GM18867 (cell line): ENCODE data around the gene NAA30.
A peak's percentile ranks its signal among the peaks of the same experiment; 100 is the strongest.
"Not testable (repeated sequence)": the region's sequence is repeated elsewhere in the genome, so short reads cannot be mapped to it uniquely, and the experiment has no call there.

Experiments
- ATAC-seq: cut with Tn5 transposase; IDR thresholded peaks from one replicate; pipeline ENCODE4 v1.9.1; 2021; ENCODE audit warnings: mild to moderate bottlenecking, moderate library complexity; ENCODE audit not compliant: unreplicated experiment

Gene NAA30

DNA sequence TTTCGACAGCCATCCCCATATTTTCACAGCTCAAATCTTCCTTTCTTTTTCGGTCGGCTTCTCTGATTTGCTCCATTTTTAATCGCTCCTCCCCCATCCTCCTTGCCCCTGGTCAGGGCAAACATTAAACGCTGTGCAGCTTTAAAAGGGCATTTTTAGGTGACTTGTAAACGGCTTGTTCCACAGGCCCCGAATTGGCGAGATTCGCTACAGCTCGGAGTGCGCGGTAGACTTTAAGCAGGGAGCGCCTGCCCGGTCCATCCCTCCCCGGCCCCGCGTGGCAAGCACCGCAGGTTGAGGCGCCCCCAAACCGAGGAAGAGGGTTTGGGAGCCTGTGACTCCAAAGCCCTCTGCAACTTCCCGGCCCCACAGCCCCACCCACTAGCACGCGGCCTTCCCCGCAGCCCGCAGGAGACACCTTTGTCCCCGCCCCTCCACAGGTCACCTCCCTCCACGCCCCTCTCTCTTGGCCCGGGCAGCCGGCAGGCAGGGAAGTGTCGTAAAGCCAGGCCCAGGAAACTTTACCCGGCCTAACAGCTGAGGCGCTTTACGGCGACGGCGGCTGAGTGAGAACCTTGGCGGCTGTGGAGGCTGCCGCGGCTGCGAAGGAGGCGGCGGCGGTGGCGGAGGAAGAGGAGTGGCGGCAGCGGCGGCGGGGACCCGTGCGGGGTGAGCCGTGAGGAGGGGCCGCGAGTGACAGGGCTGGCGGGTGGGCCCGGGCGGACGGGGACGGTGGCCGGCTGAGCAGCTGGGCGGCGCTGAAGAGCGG, at the start of gene NAA30:
Gene NAA30, plus strand, starts transcription at position 550 of the 769 bp plus-strand sequence. CDS start 372 bp downstream, outside the sequence.
- peak; percentile 86 for ATAC-seq

DNA sequence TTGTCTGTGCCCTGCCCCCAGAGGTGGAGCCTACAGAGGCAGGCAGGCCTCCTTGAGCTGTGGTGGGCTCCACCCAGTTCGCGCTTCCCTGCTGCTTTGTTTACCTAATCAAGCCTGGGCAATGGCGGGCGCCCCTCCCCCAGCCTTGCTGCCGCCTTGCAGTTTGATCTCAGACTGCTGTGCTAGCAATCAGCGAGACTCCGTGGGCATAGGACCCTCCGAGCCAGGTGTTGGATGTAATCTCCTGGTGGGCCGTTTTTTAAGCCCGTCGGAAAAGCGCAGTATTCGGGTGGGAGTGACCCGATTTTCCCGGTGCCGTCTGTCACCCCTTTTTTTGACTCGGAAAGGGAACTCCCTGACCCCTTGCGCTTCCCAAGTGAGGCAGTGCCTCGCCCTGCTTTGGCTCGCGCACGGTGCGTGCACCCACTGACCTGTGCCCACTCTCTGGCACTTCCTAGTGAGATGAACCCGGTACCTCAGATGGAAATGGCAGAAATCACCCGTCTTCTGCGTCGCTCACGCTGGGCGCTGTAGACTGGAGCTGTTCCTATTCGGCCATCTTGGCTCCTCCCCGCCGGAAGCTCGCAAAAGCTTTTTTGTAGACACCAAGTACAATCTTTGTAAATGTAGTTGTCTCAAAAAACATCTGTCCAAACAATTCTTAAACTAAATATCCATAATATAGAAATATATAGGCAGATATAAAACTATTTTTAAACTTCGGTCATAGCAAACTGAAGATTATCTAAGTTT, 46.7 kb upstream of the NAA30 start:
- not testable (repeated sequence) for ATAC-seq

DNA sequence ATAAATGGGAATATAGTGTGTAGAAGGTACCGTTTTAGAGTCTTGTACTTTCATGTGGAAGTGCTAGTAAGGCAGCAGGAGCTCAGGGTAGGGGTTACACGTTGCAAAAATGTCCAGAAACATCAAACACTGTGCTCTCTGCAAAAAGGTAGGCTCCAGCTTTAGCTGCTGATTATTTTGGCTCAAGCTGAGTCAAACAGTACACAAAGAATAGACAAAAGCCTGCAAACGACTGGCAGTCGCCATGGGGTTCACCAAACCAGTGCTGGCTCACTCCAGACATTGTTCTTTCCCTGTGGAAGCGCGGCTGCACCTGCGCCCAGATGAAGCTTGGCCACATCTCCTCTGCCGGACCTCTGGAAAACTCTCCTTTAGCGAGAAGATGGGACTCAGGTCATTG, 45.3 kb upstream of the NAA30 start:
- ATAC-seq: no peak

DNA sequence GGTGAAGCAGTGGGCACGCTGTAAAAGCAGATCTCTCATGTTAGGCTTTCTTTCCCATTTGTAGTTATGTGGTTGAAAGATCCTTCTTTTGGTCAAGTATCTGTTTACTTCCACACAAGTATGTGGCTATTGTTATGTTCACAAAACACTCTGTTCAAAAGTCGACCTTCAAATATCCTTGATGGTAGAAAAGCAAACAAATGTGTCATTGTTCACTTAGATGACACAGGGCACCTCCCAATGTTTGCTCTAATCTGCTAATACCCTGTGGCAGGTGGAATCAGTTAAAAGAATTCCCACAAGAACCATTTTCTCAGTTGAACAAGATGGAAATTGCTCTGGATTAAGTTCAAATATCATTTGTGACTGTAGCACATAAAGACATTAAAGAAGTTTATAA, 43.6 kb upstream of the NAA30 start:
- no peak for ATAC-seq

DNA sequence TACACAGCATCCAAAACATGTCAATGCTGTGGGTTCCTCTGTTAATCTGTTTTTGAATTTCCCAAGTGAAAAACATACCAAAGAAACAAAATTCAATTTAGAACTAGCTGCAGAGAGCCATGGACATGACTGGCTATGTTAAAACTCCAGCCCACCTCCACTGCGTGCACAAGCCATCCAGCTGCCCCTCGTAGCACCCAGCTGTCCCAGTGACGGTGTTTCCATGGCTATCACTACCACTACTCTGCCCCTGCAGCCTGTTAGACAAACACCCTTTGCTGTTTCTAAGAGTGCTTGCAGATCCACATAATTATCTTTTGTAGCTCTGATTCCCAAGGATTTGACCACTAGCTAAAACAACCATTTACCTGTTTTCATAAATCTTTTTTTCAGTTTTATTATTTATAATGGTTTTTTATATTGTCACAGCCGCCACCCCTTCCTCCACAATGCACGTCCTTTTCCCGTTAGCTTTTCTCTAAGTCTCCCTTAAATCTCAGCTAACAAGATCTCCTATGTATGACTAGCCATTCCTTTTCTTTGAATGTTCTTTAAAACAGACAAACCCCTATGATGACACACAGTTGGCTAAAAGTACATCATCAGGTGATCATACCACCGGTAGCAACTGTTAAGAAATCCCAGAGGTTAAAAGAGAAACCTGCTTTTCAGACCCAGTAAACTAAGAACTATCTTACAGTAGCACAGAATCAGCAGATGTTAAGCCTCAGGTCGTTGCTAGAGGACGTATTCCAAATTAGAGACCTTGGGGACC, 37.8 kb upstream of the NAA30 start:
- no peak for ATAC-seq

DNA sequence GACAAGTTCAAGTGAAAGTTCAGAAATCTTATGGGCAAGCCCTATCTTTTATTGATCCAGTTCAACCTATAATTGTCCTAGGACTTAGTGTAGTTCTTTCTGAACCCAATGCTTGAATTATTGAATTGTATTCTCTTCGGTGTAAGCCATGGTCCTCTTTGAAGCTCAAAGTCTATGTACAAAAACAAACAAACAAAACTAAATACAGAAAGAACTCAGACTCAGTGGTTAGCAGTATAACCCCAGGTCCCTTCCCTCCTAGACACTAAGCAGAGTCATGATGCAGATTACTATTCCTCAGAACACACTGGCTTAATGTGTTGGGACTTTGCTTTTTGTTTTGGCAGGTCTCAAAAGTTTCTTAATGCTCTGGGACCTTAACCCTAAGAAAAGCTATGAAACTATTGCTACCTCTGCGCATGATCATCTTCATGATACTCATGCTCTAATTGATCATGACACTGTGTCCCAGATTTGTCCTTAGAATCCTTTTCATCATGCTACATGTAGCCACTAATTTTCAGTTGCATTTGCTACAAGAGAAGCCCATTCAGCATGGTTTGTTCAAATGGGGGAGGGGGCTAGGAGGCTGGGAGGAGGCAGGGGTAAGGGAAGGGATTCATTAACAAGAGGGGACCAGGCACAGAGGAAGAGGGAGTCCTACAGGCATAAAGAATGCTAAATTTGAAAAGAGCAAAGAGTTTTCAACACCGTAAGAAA, 35.1 kb upstream of the NAA30 start:
- no peak for ATAC-seq

DNA sequence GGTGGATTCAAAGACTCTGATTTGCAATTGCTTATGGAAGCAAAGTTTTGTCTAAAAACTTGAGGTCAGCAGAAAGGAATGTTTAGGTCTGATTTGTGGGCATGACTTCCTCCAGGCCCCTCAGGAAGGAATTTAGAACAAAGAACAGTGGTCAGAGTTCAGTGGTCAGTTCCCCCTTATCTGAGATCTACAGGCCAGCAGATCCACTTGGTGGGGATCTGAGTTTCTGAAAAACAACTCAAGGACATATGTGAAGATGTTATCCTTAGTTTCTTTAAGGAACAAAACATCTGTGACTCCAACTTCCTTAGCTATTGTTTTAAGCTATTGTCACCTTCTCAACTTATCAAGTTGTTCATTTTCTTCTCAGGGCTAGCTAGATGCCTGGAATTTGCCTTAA, 28.0 kb upstream of the NAA30 start:
- no peak for ATAC-seq

DNA sequence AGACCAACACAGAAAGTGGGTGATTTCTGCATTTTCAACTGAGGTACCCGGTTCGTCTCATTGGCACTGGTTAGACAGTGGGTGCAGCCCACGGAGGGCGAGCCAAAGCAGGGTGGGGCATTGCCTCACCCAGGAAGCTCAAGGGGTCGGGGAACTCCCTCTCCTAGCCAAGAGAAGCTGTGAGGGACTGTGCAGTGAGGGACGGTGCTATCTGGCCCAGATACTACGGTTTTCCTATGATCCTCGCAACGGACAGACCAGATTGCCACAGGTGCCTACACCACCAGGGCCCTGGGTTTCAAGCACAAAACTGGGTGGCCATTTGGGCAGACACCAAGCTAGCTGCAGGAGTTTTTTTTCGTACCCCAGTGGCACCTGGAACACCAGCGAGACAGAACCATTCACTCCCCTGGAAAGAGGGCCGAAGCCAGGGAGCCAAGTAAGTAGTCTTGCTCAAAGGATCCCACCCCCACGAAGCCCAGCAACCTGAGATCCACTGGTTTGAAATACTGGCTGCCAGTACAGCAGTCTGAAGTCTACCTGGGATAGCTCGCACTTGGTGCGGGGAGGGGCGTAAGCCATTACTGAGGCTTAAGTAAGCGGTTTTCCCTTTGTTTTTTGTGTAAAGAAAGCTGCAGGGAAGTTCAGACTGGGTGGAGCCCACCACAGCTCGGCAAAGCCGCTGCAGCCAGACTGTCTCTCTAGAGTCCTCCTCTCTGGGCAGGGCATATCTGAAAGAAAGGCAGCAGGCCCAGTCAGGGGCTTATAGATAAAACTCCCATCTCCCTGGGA, 25.5 kb upstream of the NAA30 start:
- no peak for ATAC-seq

DNA sequence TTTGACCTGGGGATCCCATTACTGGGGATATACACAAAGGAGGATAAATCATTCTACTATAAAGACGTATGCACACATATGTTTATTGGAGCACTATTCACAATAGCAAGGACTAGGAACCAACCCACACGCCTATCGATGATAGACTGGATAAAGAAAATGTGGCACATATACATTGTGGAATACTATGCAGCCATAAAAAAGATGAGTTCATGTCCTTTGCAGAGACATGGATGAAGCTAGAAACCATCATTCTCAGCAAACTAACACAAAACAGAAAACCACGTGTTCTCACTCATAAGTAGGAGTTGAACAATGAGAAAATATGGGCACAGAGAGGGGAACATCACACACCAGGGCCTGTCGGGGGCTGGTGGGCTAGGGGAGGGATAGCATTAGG, 20.2 kb upstream of the NAA30 start:
- ATAC-seq: not testable (repeated sequence)

DNA sequence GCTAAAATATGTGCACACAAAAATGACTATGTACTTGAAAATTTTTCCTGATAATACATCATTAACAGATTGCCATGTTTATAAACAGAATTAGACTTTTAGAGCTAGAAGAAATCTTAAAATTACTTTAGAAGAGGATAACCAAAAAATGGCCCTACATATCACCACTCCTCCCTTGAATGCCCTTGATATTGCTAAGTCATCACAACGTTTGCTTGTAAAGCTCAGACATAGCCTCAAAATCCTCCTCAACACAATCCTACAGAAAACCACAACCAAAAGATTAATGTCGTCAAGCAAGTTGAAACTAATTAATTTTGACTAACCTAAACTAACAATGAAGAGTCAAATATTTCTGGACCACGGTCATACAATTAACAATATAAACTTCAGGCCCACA, 19.4 kb upstream of the NAA30 start:
- ATAC-seq: no peak

DNA sequence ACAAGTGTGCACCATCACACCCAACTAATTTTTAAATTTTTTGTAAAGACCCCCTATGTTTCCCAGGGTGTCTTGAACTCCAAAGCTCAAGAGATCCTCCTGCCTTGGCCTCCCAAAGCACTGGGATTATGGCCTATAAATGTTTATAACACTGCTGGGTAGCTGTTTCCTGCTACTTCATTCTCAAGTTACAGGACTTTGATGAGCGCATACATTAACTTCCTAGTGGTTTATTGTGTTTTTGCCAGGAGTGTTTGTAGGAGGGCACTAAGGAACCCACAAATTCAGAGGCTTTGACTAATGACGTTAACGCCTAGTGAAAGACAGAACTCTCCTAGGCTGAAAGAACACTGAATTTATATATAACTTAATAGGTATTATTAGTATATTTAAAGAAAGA, 15.2 kb upstream of the NAA30 start:
- no peak for ATAC-seq

DNA sequence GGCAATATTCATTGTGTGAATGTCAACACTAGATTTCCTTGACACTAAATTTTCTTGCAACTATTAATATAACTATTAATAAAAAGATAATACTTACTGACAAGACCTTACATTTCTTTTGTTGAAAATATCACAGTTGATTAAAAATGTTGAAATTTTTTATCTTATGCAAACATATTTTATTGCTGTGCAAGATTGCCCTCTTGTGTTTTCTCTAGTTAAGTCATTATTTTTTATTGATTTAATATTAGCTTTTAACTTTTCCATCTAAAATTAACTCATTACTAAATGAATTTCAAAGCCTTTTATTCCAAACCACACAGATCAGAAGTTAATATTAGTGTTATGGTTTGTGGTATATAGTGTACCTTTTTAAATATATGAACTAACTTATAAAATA, 11.7 kb upstream of the NAA30 start:
- ATAC-seq: no peak

DNA sequence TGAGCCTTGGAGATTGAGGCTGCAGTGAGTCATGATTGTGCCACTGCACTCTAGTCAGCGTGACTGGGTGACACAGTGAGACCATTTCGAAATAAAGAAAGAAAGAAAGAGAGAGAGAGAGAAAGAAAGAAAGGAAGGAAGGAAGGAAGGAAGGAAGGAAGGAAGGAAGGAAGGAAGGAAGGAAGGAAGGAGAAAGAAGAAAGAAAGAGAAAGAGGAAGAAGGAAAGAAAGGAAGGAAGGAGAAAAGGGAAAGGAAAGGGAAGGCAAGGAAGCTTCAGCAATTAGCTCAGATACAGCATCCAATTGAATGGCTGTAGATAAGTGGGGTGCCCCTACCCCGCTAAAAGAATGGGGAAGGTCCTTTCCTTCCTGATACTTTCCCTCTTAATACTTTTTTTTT, 9.5 kb upstream of the NAA30 start:
- no peak for ATAC-seq

DNA sequence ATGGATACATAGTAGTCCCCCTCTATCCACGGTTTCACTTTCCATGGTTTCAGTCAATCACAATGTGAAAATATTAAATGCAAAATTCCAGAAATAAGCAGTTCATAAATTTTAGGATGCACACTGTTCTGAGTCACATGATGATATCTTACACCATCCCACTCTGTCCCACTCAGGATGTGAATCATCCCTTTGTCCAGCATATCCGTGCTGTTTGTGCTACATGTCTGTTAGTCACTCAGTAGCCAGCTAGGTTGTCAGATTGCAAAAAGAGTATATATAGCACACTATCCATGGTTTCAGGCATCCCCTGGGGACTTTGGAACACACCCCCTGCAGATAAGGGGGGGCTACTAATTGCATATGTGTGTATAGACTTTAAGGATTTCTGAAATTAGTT, 8.1 kb upstream of the NAA30 start:
- ATAC-seq: no peak

DNA sequence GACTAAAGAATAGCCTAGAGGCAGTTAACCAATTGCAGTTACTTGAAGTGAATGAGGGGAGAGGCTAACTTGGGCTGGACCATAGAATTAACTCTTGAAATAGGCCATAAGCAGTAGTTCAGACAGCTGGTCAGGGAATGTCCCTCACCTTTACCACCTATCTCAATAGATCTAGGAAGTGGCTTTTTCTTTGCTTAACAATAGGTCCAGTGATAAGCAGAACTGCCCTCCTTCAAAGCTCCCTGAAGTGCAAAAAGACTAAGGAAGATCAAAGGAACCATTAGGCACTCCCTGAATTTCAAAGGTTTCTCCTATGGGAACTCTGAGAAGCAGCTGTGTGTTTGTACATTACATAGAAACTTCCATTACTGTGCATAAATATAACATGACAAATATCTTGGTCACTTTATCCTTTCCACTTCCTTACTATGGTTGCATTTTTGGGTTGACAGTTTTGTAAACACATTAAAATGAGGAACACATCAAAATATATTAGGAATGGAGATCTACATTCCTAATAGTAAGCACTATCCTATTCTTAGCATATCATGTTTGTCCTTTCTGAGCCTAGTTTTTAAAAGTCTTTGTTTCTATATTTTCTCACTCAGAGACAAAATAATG, 7.2 kb upstream of the NAA30 start:
- ATAC-seq: no peak

DNA sequence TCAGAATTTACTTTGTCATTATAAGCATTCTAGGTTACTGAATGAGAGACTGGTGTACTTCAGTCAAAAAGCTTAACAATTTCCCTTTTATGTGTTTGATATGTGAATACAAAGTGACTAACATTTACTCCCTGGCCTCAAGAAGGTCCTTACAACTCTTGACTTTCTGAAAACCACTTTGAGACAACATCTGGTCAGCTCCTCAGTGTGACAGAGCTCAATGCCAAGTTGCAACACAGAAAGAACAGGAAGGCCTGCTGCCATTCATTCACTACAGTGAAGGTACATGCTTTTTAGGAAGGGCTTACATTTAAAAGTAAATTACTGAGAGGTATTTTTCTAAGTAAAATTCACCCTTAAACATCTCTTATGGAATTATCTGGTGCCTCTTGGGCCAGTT, 2.3 kb upstream of the NAA30 start:
- no peak for ATAC-seq

DNA sequence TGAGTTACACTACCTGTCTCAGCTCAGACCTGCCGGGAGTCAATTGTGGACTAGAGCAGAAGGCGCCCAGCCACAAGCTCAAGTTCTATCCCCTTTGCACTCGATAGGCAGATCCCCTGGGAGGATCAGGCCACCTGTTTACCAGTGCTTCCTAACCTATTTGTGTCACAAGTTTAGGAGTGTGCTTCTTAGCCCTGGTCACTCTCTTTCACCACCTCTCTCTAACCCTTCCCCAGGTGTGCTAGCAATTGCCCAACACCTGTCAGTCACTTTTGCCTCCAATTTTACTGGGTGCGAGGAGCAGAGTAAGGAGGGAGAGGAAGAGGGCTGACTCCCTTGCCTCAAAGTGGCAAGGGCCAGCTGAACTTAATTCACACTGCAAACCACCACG, 745 bp upstream of the NAA30 start:
- ATAC-seq: no peak

DNA sequence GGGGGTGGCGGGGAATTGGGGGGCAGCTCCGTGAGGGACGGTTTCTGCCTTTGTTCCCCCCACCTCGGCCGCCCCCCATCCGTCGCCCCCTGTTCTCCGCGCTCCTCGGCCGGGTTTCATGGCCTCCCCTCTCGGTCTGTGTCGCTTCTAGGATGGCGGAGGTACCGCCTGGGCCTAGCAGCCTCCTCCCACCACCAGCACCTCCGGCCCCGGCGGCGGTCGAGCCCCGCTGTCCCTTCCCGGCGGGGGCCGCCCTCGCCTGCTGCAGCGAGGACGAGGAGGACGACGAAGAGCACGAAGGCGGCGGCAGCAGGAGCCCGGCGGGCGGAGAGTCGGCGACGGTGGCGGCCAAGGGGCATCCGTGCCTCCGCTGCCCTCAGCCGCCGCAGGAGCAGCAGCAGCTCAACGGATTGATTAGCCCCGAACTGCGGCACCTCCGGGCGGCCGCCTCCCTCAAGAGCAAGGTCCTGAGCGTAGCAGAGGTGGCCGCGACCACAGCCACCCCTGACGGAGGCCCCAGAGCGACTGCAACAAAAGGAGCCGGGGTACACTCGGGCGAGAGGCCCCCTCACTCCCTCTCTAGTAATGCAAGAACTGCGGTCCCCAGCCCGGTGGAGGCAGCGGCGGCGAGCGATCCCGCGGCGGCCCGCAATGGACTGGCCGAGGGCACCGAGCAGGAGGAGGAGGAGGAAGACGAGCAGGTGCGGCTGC, 575 bp downstream of the NAA30 start:
- ATAC-seq: peak; percentile 51

DNA sequence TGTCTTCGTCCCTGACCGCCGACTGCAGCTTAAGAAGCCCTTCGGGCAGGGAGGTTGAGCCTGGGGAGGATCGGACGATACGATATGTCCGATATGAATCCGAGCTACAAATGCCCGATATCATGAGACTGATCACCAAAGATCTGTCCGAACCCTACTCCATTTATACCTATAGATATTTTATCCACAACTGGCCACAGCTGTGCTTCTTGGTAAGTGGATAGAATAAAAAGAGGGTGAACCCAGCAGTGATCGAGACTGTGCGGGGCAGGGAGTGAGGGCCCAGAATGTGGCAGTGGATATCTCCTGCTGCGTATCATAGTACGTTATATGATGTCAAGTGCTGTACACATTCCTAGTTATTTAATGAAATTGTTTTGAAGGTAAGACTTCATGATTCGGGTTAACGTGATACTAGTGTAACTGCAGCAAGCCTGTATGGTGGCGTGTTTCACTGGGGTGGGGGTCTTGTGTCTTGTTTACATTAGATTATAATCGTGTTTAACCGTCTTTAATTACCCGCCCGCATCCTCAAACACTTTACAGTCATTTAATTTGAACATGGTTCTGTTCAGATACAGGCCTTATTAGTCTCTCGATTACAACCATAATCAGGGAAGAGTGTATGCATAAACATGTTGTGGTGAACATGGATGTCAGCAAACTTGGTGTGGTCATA, 1.3 kb downstream of the NAA30 start:
- no peak for ATAC-seq
